Loucy (cell line): ENCODE measurements around the gene ETS1.

Source experiments
- H2AFZ ChIP-seq: fragments of 200-600 bp; sonication (generic); 2 replicates; pipeline ENCODE4 v1.6.0; 2016; ENCODE audit warnings: antibody characterized with exemption, mild to moderate bottlenecking, low read length, moderate library complexity
- H3F3A ChIP-seq: fragments of 200-600 bp; 2 replicates; pipeline ENCODE4 v1.6.0; 2016; ENCODE audit warnings: antibody characterized with exemption, low read depth, mild to moderate bottlenecking
- H3K27me3 ChIP-seq: fragments of 200-600 bp; sonication (generic); 2 replicates; pipeline ENCODE4 v1.6.1; 2014; ENCODE audit warnings: low read length, mild to moderate bottlenecking; ENCODE audit not compliant: insufficient read depth, poor library complexity, severe bottlenecking
- H3K36me3 ChIP-seq: fragments of 200-600 bp; sonication (generic); 2 replicates; pipeline ENCODE4 v1.6.1; 2016; ENCODE audit warnings: low read length; ENCODE audit not compliant: insufficient read depth
- H3K4me1 ChIP-seq: fragments of 200-600 bp; sonication (generic); 2 replicates; pipeline ENCODE4 v1.5.1; 2014; ENCODE audit warnings: low read length, mild to moderate bottlenecking; ENCODE audit not compliant: insufficient read depth, poor library complexity, severe bottlenecking
- H3K4me2 ChIP-seq: fragments of 200-600 bp; sonication (generic); 2 replicates; pipeline ENCODE4 v1.6.0; 2014; ENCODE audit warnings: antibody characterized with exemption, low read length, low read depth, mild to moderate bottlenecking; ENCODE audit not compliant: poor library complexity, severe bottlenecking
- H3K4me3 ChIP-seq: fragments of 200-600 bp; sonication (generic); 2 replicates; pipeline ENCODE4 v1.5.1; 2014; ENCODE audit warnings: low read length, mild to moderate bottlenecking, mixed read lengths; ENCODE audit not compliant: poor library complexity, severe bottlenecking
- H3K79me2 ChIP-seq: fragments of 200-600 bp; sonication (generic); 2 replicates; pipeline ENCODE4 v1.6.1; 2014; ENCODE audit warnings: low read length; ENCODE audit not compliant: insufficient read depth
- H3K9ac ChIP-seq: fragments of 200-600 bp; sonication (generic); 2 replicates; pipeline ENCODE4 v1.6.0; 2014; ENCODE audit warnings: mild to moderate bottlenecking, low read depth, low read length, moderate library complexity; ENCODE audit not compliant: poor library complexity, severe bottlenecking
- H3K9me2 ChIP-seq: fragments of 200-600 bp; sonication (generic); replicated peaks from 2 replicates; pipeline ENCODE4 v1.6.1; 2016; ENCODE audit warnings: low read depth, low read length, mixed read lengths
- H3K9me3 ChIP-seq: fragments of 200-600 bp; sonication (generic); 2 replicates; pipeline ENCODE4 v1.6.1; 2014; ENCODE audit warnings: mild to moderate bottlenecking, antibody characterized with exemption, low read length, low read depth; ENCODE audit not compliant: insufficient read depth
- H4K20me1 ChIP-seq: fragments of 200-600 bp; sonication (generic); 2 replicates; pipeline ENCODE4 v1.6.0; 2014; ENCODE audit warnings: antibody characterized with exemption, low read length, mild to moderate bottlenecking; ENCODE audit not compliant: insufficient read depth, poor library complexity, severe bottlenecking
- EZH2phosphoT487 ChIP-seq: fragments of 200-600 bp; IDR thresholded peaks from 2 replicates; pipeline ENCODE4 v1.6.1; 2018; ENCODE audit warnings: antibody characterized with exemption, mild to moderate bottlenecking, moderate library complexity, borderline replicate concordance
- TF ChIP-seq, protein P1 (sequence below): fragments of 200-600 bp; sonication (generic); conservative IDR thresholded peaks from 2 replicates; pipeline ENCODE4 v1.5.1; 2014; ENCODE audit warnings: mild to moderate bottlenecking, antibody characterized with exemption, low read length

Gene ETS1

DNA sequence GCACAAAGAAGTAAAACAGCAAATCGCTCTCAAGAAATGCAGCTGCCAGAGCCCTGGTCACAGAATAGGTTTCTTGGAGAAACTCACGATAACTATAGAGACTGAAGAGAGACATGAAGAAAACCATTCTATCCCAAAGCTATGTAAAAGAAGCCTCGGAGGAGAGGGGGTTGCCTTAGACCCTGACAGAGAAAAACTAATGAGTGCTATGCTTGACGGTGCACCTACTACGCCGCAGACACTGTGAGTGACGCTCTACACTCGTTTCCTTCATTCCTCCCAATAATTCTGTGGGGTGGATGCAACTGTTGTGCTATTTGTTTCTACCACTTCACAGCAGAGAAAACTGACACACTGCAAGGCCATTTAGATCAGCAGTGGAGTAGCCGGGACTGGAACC, 121.8 kb downstream of the ETS1 start:
- H3K9ac ChIP-seq = peak overlapping the region; percentile 58

GRCh38 chr11:128464878-128465450, 122.4 kb downstream of the ETS1 start:
- H3K79me2 ChIP-seq = peaks cover 88% of the 10 kb centered on the region

More for the DNA sequence above, 121.8 kb downstream of the ETS1 start:
- Histone ChIP-seq H3K79me2 (peaks cover 94% of the 10 kb centered on the region), H3K4me2 (peak overlapping the region; percentile 57), H4K20me1 (peaks cover 21% of the 10 kb centered on the region), H3K36me3 (peaks cover 96% of the 10 kb centered on the region), H3F3A (peaks cover 13% of the 10 kb centered on the region), H3K4me3 (no peak overlapping the region), H3K9me2 (no peaks in the 10 kb centered on the region), H3K9me3 (no peaks in the 10 kb centered on the region), H3K4me1 (peaks cover 68% of the 10 kb centered on the region), H3K27me3 (no peaks in the 10 kb centered on the region), H2AFZ (no peak overlapping the region)
- TF ChIP-seq EZH2phosphoT487 = no peak
- TF ChIP-seq, protein P1, sequence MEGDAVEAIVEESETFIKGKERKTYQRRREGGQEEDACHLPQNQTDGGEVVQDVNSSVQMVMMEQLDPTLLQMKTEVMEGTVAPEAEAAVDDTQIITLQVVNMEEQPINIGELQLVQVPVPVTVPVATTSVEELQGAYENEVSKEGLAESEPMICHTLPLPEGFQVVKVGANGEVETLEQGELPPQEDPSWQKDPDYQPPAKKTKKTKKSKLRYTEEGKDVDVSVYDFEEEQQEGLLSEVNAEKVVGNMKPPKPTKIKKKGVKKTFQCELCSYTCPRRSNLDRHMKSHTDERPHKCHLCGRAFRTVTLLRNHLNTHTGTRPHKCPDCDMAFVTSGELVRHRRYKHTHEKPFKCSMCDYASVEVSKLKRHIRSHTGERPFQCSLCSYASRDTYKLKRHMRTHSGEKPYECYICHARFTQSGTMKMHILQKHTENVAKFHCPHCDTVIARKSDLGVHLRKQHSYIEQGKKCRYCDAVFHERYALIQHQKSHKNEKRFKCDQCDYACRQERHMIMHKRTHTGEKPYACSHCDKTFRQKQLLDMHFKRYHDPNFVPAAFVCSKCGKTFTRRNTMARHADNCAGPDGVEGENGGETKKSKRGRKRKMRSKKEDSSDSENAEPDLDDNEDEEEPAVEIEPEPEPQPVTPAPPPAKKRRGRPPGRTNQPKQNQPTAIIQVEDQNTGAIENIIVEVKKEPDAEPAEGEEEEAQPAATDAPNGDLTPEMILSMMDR = no peak

DNA sequence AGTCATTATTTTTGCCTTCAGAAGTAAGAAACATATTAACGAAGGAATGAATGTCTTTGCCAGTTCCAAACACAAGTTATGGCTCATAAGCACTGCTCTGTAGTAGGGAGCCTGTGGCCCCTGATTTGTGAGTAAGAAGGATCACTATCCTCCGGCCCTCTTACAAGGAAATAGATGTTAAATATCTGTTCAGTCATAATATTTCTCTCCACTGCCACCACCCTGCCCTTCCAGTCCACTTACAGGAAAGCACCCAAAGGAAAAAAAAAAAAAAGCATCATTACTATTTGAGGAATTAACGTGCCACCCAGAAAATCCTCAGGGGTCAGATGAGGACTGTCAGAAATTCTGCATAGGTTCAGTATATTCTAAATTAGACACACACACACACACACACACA, 123.4 kb downstream of the ETS1 start:
- Histone ChIP-seq H3K9ac (peak overlapping the region; percentile 58), H3F3A (peaks cover 13% of the 10 kb centered on the region), H3K4me2 (peak overlapping the region; percentile 57), H3K36me3 (peaks cover 95% of the 10 kb centered on the region), H2AFZ (no peak overlapping the region), H3K4me1 (peaks cover 53% of the 10 kb centered on the region), H3K4me3 (no peak overlapping the region), H3K27me3 (no peaks in the 10 kb centered on the region), H3K9me3 (no peaks in the 10 kb centered on the region), H3K9me2 (no peaks in the 10 kb centered on the region), H3K79me2 (peaks cover 78% of the 10 kb centered on the region), H4K20me1 (peaks cover 20% of the 10 kb centered on the region)
- TF ChIP-seq EZH2phosphoT487 = no peak
- TF ChIP-seq, protein P1 = no peak

More at GRCh38 chr11:128464878-128465450, 122.4 kb downstream of the ETS1 start:
- peaks cover 63% of the 10 kb centered on the region for H3K4me1 ChIP-seq
- peaks cover 21% of the 10 kb centered on the region for H4K20me1 ChIP-seq
- H3K9me3 ChIP-seq = no peaks in the 10 kb centered on the region
- peak overlapping the region; percentile 36 for H3K4me3 ChIP-seq
- TF ChIP-seq EZH2phosphoT487 = no peak
- TF ChIP-seq, protein P1 = no peak
- peaks cover 13% of the 10 kb centered on the region for H3F3A ChIP-seq
- H3K4me2 ChIP-seq = peak overlapping the region; percentile 57
- no peak overlapping the region for H2AFZ ChIP-seq
- no peaks in the 10 kb centered on the region for H3K9me2 ChIP-seq
- peak overlapping the region; percentile 58 for H3K9ac ChIP-seq
- peaks cover 96% of the 10 kb centered on the region for H3K36me3 ChIP-seq
- no peaks in the 10 kb centered on the region for H3K27me3 ChIP-seq
